ENCODE data around the gene KIRREL3.
"Not testable (repeated sequence)": the region's sequence is repeated elsewhere in the genome, so short reads cannot be mapped to it uniquely, and the experiment has no call there.

Gene KIRREL3

DNA sequence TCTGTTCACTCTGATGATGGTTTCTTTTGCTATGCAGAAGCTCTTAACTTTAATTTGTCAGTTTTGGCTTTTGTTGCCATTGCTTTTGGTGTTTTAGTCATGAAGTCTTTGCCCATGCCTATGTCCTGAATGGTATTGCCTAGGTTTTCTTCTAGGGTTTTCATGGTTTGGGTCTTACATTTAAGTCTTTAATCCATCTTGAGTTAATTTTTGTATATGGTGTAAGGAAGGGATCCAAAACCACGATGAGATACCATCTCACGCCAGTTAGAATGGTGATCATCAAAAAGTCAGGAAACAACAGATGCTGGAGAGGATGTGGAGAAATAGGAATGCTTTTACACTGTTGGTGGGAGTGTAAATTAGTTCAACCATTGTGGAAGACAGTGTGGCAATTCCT is 48.0 kb downstream of the KIRREL3 start:
- not testable (repeated sequence) for DNase-seq (ENCODE audit: low read depth)

DNA sequence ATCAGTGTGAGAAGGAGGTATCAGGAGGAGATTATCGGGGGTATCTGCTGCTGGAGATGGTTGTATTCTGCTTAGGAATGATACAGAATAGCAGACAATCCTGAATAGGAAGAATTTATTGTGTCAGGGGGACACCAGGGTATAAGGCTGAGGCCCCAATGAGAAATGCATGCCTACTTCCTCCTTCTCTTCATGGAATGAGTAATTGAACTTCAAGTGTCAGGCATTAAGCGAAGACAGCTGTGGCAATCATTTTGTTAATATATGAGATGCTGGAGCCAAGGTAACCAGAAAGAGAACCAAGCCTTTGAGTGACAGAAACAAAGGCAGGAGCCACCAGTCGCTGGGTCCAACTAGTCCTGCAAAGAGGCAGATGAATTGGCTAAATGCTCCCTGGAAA is 49.1 kb downstream of the KIRREL3 start:
- no peak for DNase-seq (ENCODE audit: low read depth)

DNA sequence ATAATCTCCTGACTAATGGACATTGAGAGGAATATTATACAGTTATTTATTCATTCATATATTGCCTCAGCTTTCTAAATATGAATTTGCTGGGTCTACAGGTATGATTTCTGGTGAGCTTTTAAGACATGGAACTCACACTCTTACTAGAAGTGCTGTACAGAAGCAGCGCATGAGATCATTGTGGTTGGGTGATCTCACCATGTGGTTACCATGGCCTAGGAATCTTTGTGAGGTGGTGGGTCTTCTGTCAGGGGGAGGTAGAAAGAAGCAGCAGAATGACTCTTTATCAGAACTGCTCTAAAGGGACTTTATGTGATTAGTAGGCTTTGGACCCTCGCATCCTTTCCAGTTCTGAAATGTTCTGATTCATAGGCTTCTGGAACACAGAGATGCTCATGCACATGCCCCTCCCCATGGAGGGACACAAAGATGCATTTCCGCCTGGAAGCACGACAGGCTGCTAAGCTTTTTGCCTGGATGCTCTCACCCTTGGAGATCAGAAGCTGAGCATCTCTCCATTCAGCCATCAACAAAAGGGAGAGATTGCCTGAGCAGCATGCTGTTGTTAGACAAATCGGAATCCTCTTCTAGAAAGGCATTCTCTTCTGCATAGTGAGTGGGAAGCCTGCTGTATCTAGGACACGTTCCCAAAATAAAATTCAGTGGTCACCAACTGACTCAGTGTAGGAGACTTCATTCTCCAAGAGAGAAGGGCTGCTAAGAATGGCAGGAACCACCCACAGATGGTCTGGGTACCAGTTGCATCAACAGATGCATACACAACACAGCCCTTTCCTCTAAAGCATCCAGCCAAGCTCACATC is 51.3 kb downstream of the KIRREL3 start:
- no peak for DNase-seq (ENCODE audit: low read depth)

DNA sequence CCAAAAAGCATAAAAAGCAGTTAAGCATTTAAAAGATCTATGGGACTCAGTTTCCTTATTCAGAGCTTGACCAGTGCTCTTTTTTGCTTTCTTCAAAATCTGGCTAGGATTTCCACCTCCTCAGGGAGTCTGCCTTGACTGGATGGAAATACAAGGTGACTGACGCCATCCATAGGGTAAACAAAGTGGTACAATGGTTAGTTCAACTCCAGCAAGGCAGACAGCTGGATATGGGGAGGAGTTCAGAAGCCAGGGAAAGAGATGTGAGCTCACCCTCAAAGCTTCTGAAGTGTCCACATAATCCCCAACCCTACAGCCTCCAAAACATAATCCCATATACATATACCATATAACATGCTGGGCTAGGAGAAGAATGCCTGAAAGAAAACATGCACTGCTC is 52.0 kb downstream of the KIRREL3 start:
- DNase-seq (ENCODE audit: low read depth): no peak

DNA sequence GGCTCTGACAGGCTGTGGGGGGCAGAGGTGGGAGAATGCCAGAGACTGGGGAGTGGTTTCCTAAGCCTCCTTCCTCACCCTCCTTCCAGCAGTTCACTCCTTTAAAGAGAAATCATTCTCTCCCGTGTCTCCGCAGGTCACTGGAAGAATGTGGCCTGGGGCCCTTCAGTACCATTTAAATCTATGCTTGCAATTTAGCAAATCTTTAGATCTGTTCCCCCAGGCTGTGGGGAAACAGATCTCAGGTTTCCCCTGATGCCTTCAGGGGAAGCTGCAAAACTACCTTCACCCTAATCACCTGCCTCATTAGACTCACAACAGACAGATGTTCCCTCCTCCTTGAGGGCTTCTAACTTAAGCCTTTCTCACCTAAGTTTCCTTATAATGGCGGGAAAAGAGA is 55.3 kb downstream of the KIRREL3 start:
- DNase-seq (ENCODE audit: low read depth): no peak

DNA sequence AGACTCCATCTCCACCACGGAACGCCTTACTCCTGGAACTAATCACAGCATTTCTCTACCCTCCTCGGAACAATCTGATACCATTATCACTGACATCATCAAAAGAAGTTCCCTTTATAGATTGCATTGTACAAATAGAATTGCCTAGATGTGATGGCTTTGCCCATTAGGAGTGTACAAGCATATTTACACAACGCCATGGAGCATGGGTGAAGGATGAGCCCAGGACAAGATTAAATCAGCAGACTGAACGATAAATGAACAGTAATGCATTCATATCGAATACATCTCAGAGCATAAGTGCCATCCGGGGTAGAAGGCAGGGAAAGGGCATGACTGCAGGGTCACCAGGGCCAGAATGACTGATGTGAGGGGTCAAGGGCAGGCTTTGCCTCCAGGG is 57.3 kb downstream of the KIRREL3 start:
- DNase-seq (ENCODE audit: low read depth): no peak

DNA sequence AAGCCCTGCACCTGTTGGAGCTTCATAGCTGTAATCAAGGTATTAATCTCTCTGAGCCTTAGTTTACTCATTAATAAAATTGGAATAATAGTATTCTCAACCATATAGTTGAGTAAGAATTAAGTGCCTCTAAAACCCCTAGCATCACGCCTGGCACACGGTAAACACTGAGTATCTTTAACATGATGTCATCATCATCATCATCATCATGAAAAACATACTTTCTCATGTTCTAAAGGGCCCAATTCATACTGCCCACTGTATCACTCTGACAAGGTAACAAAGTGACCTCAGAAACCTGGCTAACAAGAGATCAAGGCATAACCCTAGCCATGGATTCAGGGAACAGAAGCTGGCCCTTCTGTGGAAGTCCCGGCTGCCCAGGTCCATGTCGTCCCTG is 58.4 kb downstream of the KIRREL3 start:
- no peak for DNase-seq (ENCODE audit: low read depth)

DNA sequence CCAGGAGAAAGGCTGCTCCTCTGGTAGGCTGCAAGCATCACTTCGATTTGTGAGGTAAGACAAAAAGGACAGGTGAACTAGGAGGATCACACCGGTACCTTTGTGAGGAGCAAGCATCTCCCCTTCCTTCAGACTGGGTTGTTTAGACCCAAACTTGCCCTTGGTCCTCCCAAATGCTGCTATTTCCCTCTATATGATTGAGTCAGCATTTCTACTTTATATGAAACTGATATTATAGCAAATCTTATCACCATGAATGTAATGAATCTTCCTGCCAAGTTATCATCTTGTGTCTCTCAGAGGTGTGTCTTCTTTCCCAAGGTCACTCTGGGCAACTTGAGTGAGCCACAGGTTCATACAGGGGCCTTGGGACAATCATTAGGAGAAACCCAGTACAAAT is 61.0 kb downstream of the KIRREL3 start:
- no peak for DNase-seq (ENCODE audit: low read depth)

DNA sequence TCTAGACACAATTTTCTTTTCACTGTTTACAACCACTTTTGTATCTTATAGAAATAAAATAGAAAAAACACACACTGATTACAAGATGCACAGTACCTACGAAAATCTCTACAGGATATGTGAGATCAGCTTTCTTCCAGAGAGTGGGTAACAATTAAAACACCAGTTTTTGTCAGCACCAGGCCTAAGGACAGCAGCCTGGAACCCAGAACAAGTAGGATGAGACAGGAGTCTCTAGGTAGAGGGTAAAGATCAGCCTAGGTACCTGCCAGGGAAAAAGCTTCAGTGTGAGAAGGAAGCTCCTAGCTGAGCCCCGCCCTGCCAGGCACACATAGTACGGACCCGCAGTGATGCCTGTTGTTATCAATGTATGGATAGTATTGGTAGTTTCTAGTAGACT is 61.9 kb downstream of the KIRREL3 start:
- DNase-seq (ENCODE audit: low read depth): no peak

DNA sequence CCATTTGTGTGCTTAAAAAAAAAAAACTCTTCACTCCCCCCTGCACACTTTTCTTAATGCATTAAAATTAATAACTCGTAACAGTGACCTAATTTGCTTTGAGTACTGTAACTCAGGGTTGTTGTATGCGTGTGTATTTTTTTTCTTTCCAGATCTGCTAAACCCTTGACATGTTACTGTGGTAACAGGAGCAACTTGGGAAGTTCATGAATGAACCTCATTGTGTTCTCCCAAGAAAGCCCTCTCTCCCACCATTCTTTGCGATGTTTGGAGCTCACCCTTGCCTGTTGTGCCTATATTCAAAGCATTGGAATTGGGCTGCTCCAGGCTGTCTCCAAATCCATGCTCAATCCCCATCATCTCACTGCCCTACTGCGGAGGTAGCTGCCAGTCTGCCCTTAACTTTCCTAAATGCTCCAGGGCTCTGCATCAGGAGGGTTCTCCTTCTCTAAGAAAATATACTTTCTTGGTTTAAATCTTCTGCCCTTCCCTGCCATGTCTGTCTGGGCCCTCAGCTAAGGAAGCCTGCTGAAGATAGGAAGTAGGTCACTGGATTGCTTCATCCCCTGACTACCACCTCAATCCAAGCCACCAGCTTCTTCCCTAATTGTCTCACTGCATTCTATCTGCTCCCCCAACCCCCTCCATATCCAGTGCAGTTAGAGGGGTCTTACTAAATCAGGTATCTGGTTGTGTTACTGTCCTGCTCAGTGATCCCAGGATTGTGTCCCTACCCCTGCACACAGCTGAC is 70.3 kb downstream of the KIRREL3 start:
- no peak for DNase-seq (ENCODE audit: low read depth)

DNA sequence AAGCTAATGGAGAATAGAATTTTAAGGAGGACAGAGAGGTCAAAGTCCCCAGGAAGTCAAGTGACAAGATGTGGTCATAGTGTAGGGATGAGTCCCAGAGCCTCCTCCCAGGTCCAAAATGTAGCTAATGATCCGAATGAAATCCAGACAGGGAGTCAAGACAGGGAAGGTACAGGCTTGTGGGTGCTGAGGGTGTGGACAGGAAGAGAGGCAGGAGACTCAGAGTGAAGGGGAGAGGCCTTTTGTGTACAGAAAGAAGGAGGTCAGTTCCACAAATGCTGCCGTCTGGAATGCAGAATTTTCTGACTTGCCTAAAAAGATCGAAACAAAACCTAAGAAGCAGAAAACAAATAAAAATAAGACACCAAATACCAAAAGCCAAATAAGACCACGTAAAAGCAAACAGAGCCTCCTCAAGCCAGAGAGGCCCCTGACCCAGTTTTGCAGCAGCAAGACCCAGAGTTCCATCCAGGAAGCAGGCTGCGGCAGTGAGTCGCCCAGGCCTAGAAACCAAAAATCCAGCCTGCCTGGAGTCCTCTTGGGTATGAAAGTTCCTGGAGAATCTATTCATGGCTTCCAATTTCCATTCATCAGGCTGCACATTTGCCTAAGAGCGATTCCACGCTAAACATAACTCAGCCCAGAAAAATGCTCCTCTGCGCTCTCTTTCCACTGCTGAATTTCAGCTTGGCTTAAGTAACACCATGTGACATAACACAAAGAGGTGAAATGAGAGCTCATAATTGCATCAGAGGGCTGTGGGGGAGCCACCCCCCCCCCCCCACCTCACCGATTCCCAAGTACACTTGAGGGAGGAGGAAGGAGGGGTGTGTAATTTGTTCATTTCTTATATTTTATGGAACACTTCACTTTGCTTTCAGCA is 71.2 kb downstream of the KIRREL3 start:
- peak; percentile 69 for DNase-seq (ENCODE audit: low read depth)

DNA sequence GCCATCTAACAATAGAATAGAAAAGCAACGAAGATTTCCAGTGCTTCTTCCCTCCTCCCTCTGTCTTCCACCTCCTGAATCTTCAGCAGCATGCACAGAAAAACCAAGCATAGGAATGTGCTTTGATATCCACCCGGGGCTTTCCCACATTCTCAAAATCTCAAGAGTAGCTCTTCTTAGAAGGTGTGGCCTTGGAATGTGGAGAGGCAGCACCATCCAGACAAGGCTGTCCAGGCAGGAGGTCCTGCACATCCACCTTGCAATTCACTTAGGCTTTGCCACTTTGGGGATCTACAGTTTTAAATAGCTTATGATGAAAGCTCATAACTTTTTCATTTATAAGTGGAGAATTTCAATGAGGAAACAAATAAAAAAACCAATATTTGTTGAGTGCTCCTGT is 72.9 kb downstream of the KIRREL3 start:
- DNase-seq (ENCODE audit: low read depth): no peak

DNA sequence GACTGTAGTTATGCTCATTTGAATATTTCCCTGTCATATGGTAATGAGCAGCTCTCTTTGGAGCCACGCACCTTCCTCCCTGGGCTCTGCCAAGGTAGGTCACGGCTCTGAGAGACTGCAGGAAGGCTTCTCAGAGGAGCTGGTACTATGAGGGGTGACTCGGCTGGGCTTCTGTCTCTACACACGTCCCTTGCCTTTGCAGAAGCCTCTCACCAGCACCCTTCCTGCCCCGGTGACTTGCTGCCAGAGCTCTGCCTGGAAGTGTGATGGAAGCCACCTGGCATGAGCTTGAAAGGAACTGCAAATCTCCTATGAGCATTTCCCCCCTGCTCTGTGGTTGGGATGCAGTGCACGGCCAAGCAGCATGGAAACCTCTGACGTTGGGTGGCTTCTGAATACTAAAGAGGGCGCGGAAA is 74.2 kb downstream of the KIRREL3 start:
- no peak for DNase-seq (ENCODE audit: low read depth)

DNA sequence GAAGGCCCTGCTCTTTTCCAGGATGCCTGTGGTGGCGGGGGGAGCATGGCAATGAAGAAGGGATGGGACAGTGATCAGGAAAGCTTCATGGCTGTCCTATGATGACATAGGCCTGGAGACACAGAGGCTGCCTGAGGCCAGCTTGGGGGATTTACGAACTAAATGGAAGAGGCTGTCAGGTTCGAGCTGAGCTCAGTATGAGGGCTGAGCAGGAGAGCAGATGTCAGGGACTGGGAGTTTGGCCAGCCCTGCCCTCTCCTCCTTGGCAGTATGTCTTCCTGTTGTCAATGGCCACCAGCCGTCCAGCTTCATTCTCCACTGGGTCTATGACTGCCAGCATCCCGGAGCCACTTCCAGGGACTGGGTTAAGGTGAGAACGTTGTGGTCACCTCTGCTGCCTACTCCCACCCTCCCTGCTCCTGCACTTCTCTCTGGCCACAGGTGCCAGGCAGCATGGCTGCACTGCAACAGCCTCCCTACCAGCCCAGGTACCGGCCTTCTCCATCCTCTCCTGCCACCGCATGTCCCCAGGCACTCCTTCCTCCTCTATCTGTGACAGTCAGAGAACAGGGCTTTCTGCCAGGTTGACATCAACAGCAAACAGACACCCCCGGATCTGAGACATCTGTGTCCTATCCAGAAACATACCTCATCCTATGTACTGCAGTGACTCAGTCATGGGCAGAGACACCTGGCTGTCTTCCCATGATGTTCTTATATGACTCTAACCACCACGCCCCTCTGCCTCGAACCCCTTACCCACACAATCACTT is 75.1 kb downstream of the KIRREL3 start:
- DNase-seq (ENCODE audit: low read depth): no peak

DNA sequence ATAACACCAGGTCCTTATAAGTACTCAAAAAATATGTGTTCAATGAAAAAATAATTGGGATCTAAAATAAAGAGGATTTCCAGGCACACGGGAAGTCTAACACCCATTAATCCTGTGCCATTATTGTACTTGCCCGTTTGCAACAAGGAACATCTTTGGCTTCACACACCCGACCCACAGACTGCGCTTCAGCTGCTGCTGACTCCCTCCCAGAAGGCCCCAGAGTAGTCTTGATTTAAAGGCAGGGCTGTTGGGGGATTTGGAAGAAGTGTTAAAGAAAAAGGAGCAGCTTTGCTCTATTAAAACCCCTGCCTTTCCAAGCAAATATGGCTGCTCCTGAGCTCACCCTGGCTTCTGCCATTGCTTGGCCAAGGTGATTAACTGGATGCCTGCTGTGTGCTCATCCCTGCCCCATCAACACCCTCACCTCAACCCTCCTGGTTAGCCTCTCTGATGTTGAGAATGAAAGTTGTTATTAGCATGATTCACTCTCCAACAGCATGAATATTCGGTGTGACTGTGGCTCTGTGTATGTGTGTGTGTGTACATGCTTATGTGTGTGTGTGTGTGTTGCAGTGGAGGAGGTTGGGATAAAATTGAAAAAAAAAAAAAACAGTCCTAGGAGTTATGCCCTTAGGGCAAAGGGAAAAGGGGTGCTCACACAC is 76.1 kb downstream of the KIRREL3 start:
- DNase-seq (ENCODE audit: low read depth): no peak

DNA sequence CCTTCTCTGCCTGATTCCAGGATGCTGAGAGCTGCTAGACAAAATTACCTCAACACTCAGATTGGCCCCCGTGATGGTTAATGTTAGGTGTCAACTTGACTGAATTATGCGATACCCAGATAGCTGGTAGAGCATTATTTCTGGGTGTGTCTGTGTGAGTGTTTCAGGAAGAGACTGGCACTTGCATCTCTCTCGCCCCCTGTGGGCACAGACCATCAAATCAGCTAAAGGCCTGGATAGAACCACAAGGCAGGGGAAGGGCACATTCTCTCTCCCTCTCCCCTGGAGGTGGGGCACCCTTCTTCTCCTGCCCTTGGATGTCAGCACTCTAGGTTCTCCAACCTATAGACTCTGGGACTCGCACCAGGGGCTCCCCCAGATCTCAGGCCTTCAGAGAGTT is 79.7 kb downstream of the KIRREL3 start:
- no peak for DNase-seq (ENCODE audit: low read depth)

DNA sequence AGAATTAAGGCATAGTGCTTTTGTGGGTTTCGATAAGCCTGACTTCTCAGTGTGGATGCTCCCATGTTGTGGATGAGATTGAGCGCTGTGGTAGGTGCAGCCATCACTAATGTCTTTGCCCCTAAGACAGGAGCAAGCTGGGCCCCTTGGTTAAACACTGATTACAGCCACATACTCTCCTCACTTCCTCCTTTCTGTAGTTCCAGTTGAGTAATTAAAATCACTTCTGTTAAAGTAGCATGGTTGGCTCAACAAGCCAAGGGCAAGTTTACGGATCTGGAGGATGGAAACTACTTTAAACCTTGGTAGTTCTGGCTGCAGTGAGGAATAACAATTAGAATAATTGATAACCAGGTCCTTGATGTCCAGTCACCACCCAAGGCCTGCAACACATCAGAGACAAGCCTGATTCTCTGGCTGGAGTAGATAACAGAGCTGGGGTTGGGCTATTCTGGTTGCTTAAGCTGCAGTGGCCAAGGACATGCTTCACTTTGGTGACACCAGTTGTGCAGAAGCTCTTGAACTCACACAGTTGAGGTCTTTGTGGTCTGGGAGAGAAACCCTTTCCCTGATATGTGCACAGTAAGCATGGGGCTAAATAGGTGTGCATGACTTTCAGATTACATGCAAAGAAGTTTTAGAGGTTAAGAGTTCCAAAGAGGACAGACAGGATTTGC is 81.3 kb downstream of the KIRREL3 start:
- DNase-seq (ENCODE audit: low read depth): no peak

DNA sequence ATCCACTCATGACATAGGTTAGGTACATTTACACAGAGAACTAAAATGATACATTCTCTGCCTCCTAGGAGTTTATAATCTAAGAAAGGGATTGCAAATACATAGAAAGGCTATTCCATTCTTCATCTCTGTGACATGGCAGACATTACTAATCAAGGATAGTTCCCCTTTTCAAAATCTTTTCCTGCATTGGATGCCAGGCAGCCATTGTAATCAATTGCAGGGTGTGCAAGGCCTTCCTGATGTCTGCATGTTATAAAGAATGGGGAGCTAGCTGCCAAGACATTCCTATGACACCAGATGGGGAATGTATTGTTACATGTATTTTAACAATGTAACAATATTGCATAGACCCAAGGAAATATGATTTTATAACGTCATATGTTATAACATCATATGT is 82.0 kb downstream of the KIRREL3 start:
- DNase-seq (ENCODE audit: low read depth): no peak

DNA sequence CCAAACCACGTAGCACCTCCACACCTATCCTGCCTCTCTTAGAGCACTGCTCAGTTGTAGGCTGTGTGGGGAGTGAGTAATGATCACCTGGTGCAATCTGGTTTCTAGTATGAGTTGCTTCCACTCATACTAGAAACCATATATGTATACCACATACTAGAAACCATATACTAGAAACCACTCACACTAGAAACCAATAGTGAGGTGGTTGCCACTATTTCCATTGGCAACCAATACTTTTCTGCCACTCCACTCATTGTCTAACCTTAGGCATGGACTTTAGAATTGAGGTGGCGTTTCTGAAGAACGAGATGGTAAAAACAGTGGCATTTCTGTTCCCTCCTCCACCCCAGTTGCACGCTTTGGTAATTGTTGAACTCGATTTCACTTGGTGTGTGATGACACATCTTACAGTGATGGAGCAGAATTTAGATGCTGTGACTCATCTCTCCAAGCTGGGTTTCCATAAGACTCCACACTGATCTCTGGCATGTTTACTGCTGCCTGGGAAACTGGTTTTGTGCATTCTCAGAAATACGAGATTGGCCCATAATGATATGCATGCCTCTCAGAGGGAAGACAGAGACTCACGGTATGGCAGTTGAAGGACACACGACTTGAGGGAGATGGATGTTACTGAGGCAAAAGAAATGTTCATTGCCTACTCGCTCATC is 82.9 kb downstream of the KIRREL3 start:
- peak; percentile 99 for DNase-seq (ENCODE audit: low read depth)

DNA sequence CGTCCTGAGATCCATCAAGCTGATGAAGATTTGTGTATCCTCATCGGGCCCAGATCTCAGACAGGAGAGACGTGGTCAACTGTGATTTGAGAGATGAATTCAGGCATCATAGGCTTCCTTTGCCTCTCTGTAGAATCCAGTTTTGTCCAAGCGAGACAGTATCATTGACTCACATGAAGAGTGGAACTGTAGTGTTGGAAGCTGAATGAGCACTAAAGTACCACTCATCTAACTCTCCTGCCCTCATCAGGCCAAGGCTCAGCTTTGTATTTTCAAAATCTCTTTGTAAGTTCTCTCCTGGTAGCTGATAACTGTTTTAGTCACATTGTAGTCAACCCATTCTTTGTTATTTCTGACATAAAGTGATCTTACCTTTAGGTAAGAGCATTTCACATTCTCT is 85.1 kb downstream of the KIRREL3 start:
- no peak for DNase-seq (ENCODE audit: low read depth)
